ENCODE measurements around the gene BNC2.

Gene BNC2

DNA sequence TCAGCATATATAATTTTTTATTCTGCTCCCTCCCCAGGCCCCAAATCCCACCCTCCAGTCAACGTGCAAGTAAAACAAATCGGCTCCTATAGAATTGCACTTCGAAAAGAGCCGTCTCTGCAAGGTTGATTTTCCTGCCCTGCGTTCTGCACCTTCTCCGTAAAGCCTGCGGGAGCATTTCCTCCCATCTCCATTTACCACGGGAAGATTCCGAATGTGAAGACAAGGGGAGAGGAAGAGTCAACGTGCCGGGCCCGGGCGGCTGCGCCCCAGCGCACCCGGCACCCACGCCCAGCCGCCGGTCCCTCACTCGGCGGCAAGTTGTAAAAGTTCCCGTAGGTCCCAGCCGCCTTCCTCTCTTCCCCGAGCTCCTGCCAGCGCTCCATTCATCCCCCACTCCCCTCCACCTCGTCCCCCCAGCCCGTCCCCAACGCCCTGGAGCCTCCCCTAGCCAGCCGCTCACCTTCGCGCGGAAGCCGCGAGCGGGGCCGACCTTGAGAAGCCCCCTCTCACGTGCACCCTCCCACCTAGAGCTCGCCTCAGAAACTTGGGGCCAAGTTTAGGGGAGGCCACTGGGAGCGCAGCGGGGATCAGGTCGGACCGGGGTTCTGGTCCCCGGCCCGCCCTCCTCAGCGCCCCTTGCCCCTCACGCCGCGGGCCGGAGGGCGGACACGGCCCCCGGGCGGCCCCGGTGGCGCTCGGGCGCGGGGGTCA is 431 bp downstream of the BNC2 start:
- DNase-seq (ENCODE audit: low read depth): no peak

DNA sequence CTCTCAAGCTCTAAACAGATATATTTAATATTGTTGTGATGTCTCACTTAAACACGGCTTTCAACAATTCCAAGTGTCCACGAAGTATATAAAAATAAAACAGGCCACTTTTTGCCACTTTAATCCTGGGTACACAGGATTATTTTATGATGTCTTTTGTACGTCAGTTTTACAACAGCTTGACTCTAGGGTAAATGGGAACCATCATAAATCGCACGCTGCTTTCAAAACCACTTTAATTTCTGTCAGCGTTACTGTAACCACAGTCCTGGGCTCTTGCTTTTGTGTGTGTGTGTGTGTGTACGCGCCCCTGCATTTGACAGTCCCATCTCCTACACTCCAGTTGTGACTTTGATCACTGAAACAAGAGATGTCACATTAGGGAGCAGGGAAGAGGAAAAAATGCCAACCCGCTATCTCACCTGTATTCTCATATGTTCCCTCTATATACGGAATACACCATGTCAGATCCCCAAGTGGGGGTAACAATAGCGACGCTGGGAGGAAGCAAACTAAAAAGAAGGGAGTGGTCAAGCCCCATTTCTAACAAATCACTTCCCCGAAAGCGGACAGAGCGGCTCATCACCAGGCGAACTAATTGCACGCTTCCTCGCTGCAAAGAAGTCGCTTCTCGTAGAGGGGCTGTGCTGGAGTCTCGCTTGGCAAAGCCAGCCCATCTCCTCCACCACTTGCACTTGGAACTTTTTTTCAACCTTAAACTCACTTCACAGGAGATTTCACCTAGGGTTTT is 1.2 kb downstream of the BNC2 start:
- no peak for DNase-seq (ENCODE audit: low read depth)

DNA sequence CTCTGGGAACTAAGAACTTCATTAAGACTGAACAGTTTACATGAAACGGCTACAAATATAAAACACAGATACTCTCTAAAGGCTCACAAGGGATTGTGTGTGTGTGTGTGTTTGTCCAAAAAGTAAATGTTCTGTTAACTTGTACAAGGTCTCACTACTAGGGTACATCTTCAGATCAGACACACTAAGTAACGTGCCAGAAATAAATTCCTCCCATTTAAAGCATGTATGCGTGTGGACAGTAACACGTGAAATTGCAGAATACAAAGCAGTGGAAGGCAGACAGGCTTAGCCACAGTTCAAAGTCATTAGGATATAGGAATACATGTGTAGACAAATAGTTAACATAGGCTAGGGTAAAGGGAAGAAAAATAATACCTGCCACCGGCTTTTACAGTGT is 1.8 kb downstream of the BNC2 start:
- no peak for DNase-seq (ENCODE audit: low read depth)

DNA sequence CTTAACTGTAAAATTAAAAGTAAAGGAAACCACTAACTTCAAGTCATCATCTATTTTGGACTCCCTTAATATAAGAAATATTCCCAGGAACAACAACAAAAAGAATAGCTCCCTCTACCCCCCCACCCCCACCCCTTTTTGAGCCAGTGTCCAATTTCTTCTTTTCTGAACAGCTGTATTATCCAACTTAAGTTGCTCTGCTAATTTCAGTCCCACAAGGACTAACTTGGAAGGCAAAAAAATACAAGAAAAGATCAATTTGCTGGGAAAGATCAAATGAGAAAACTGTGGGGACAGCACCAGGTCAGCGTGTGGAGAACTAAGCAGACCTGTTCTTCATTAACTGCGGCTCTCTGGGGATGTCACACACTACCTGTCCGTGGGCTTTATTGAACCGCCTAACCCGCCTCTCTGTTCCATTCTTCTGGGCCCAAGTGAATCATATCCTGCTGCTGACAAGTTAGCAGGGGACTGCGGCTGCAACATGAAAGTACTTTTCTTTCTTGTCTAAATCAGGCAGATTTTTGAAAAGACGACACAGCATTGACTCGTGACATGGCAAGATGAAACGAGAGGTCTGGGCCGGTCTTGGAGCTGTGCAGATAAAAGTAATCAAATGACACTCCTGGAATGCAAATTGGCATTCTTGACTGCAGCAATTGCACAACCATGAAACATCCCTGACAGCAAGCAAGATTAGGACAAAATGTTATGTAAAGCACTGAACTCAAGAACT is 2.7 kb downstream of the BNC2 start:
- no peak for DNase-seq (ENCODE audit: low read depth)

DNA sequence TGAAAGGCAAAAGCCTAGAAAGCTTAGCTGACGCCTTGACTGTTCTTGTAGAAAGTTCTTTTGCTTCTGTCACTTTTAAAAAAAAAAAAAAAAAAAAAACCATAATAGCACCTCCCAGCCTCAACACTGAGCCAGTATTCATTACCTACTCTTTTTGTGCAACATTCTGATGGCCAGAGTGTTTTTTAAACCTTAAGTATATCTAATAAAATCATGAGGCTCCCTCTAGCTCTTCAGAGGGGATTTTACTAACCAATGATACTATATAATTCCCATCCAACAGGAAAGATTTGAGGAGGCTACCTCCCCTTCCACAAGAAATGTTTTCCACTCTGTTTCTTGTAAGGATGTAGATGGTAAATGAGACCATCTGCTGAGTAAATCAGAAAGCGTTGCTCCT is 3.9 kb downstream of the BNC2 start:
- DNase-seq (ENCODE audit: low read depth): no peak

DNA sequence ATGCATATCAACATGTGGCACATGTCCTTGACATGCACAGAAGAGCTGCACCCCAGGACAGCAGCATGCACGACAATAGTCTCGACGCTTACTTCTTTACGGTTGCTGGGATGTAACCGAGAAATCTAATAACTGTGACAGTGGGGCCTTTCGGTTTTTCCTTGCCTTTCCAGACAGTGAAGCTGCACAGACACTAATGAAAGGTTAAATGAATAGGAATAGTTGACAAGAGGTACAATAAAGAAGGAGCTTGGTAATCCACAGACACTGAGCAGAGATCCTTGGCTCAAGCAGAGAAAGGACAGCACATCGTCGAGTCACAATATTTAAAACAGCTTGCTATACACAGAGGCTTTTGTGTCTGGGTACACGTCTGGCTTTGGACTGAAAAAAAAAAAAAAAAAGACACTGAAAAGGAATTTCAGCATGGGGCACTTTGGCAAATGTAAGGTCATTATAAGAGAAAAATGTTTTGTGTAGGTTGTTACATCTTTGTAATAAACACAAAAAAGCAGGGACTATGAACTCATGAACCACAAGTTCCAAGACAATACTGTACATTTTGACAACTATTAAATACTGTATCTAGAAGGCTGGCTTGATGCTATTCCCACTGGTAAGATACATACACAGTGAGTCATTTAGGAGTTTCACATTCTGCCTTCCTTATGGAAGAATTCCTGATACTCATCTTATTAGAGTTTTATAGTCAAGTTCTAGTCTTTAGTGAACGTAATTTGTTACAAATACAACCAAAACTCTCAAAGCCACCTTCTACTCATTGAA is 5.6 kb downstream of the BNC2 start:
- DNase-seq (ENCODE audit: low read depth): no peak

DNA sequence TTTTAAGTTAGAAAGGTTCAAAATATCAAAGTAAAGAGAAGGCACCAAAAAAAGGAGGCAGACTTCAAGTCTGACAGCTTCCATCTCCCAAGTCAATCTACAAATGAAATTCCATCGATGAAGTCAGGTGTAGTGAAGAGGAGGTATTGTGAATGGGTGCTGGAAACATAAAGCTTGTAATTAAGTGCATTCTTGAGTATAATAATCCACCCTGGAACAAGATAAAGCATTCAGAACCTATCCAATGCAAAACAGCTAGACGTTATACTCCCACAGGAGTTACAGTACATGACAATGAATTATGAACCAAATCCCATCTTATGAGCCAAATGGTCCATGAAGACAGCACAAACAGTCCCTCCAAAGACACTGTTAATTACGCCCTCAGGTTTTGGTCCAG is 22.3 kb downstream of the BNC2 start:
- no peak for DNase-seq (ENCODE audit: low read depth)

DNA sequence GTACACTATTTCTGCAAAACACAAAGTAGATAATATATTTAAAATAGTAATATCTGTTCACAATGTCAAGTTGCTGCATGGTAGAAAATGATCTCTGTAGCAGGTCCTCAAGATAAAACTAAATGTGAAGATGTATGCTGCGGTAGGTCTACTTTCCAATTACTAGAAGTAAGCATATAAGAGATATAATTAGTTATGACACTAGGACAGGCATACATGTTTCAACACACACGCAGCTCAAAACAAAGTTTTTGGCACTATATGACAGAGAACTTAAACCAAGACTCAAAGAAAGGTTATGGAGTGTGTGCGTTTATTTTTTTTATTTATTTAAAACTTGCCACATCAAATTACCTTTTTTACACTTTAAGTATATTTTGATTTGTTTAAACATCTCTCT is 23.5 kb downstream of the BNC2 start:
- no peak for DNase-seq (ENCODE audit: low read depth)

DNA sequence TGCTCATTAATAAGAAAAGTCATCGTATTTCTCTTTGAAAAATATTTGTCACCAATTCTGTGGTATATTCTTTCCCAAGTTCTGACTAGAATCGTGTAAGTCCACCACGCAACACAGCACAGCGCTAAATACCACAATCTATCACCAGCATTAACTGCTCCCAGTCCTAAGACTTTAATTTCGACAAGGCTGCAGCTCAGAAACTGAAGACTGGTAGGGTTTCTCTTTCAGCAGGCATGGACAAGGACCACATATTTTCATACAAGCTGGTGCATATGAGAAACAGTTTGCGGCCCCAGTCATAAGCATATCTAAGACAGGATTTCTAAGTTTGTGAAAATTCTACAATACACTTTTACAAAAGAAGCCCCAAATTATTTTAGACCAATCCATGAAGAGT is 24.1 kb downstream of the BNC2 start:
- no peak for DNase-seq (ENCODE audit: low read depth)

DNA sequence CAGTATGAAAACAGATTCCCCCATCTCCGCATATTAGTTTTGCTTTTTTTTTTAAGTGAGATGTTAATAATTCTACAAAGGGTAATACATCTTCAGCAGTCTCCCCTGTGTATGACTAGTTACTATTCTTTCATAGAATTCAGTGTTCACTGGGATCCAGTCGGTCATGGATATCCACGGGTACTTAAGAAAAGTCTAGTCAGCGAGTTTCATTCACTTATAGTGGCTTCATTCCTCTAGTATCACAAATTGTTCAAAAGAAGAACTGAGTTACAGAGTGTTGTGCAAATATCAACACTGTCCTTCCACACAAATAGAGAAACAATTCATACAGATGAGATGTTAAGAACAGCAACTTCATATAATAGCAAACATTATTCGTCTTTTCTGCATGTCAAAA is 35.7 kb downstream of the BNC2 start:
- no peak for DNase-seq (ENCODE audit: low read depth)

DNA sequence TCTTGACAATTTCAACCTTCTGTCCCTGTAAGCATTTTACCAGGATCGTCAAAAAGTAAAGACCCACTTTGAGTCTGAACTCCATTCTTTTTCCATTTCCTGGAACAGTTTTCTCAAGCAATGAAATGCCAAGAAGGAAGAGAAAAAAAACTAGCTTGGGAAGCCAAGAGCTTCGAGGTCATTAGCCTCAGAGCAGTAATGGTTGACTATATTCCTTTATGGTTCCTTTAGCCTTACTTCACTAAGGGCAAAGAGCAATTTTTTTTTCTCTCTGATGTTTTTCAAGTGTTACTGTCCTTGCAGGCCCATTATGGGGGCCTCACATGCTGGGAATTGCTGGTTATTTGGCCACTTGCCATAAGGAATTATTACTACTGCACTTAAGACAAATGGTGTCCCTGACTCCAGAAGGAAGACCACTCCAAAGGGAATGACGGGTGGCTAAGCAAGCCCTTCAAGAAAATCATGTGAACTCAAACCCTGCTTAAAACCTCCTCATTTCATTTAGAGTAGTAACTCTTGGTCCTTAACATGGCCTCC is 37.1 kb downstream of the BNC2 start:
- no peak for DNase-seq (ENCODE audit: low read depth)

DNA sequence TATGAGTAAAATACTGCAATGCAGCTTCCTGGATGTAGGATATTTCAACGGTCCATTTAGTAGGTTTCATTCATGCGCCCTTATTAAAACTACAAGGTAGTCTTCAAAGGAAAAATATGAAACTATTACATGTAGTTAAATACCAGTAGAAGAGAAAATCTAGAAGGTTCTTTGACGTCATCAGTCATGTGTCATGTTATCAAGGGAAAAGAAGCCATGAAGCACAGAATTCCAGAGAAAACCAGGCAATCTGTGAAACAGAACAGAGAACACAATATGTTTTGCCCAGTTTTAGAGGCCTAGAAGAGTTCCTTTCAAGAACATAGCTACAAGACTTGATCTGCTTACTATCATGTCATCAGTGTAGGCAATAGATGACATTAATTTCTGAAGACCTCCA is 38.4 kb downstream of the BNC2 start:
- no peak for DNase-seq (ENCODE audit: low read depth)

DNA sequence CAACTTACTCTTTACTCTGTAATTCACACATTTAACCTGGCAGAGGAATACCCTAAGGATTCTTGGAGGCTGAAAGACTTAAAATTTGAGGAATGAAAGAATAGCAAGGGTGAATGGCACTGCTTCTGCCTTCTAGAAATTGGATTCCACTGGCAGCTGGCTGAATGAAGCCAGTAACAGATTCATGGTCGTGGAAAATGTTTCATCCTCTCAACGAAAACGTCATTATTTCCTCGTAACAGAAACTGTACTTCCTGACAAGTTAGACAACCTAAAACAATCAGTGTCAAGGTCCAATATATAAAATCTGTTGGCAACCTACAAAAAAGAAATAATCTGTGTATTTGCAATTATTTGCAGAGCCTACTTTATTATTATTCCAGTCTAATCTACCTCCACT is 39.7 kb downstream of the BNC2 start:
- no peak for DNase-seq (ENCODE audit: low read depth)

DNA sequence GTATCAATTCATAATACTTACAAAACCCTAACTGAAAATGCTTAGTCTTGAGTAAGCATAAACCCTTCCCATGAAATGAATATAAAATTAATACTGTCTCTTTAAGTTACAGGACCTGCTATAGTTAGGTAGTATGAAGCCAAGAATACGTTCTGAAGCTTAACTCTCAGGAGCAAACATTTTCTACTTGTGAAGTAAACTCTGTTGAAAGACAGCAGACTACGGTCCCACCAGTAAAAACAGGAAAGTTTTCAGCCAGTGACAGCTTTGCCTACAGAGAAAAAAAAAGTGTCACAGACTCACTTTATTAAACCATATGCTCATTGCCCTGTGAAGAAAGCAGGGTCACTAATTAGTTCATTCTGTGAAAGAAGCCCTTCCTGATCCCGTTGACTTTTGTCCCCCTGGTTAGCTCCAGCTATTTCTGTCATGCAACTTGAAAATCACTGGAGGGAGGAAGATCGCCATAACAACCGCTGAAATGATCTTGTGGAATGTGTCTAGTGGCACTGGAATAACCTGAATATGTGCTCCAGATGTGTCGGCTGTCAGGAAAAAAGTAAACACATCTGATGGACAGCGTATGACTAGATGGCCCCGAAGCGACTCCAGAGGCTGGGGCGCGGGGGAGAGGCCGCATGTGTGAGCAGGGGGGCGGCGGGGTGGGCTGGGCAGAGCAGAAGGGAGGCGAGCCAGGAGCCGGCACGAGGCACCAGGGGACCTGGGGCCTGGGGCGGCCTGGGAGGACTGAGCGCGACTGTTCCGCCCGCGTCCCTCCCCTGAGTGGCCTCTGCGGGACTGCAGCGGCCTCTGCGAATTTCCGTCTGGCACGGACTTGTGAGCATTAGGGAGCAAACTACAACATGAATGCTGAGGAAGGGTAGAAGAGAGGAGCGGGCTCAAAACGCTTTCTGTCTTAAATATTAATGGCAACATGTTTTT is 41.9 kb downstream of the BNC2 start:
- DNase-seq (ENCODE audit: low read depth): no peak

DNA sequence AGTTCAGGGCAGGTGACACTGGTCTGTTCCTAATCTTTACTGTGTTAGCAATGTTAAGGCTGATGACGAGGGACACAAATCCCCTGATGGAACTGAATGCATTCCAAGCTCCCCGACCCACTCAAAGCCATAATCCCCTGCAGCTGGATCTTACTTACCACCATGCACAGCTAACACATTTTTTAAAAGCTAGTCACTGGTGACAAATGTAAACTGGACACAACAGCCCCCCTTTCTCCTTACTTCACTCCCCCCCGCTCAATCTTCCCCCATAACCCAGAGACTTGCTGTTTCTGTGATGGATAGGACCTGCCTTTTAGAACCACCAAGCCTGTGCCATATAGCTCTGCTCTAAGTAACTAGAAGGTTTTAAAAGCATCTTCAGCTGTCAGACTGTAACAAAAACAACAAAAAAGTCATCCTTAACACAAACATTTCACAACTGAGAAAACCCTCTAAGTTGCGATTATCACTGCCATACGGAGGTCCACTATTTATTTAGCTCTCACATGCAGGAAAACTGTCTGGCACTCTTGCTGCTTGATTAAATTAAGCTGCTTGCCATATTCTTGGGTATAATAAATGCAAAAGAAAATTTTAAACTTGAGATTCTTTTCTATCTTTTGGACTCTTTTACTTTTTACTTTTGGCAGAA is 44.4 kb downstream of the BNC2 start:
- DNase-seq (ENCODE audit: low read depth): no peak

DNA sequence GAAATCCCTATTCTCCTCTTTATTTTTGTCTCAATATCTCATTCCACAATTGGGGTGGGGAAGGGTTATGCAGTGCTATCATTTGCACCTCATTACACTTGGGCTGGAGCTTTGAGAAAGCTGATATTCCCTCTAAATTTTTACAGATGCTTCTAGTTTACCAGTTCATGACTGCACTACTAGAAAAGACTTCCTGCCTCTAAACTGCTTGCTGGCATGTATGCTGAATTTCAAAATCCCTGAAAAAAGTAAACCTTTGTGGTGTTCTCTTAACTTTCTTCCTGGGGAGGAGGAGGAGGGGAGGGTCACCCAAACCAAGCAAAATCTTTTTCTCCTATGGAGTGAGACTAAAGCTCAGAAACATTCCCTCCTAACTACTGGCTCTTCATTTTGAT is 45.1 kb downstream of the BNC2 start:
- no peak for DNase-seq (ENCODE audit: low read depth)

DNA sequence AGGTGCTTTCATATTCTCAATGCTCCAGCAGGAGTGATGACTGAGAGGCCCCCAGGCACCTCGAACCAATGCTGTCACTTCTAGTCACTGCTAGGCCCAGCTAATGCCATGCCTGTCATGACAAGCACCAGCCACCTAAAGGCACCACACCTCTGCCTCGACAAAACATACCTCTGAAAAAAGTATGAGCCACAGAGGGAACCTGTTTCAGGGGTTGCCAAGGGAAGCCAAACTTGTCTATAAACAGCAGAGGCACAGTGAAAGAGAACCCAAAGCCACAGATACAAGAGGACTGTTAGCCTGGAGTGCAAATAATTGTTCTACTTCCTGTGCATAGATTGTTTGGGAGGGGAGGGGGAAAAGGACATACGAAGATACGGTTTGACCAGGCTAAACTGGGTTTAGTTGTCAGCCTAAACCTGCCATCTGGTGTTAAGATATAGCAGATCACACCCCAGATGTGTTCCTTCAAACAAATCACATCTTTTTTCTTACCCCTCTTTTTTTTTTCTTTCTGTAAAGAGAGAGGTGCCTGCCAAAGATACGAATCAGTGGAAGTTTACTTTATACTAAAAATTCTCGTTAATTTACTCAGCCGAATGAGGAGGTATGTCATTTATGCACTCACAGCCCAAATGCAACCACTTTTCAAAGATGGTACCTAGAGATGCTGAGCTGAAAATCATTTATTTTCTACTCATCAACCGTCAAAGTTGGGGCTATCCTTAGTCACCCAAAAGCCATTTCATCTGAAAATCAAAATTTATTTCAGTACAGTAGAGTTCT is 45.7 kb downstream of the BNC2 start:
- DNase-seq (ENCODE audit: low read depth): no peak

DNA sequence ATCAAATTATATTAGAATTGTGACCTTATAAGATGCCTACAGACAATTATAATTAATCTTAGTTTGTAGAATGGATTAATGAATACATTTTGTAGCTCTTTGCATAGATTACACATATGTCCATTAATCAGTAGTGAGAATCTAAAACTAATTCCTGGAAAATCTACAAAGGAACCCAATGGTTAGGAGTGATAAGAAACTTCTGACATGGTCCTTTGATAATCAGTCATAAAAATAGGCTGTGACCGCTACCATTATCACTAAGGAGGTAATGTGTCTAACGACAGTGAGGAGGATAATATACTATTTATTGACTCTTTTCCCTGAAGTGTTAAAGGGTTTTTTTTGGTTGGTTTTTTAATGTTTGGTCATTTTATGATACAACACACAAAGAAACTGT is 46.6 kb downstream of the BNC2 start:
- DNase-seq (ENCODE audit: low read depth): no peak

DNA sequence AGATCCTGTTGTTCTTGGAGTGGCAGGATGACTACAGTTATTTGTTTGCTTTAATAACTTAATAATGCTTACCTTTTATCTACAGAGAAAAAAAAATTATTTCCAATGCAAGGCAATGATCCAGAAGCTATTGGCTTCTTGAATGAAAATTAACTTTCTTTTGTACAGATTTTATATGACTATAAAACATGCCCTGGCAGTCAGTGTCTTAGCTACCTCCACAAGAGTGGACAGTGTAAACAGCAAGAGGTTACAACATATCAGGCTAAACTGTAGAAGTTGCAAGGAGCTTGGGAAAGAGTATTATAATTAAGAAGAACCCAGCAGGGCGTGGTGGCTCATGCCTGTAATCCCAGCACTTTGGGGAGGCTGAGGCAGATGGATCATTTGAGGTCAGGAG is 49.1 kb downstream of the BNC2 start:
- no peak for DNase-seq (ENCODE audit: low read depth)

DNA sequence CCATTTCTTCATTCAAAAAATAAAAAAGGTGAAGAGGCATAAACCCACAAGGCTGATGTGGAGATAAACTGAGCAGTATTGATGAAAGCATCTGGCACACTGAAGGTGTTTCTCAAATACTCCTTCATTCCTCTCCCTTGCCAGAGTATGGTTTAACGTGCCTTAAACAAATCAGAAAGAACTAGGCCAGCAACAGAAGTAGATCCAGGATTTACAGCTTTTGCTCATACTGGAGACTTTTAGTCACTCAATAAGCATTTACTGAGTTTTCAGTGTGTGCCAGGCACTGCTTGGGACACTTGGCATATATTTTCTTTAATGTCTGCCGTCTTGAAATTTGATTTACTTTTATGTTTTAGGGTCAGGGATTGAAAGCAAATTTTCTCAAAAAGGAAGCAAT is 53.0 kb downstream of the BNC2 start:
- no peak for DNase-seq (ENCODE audit: low read depth)

Measured in stimulated activated CD8-positive, alpha-beta memory T cell treated with anti-CD3 and anti-CD28 coated beads, Interleukin-15, amount 100 ng/mL, for 1 hour (primary cell).